GM23338 (cell line): ENCODE measurements around the gene PRKCH.

Experiments used
- EZH2 ChIP-seq: fragments of 200-600 bp; sonication (generic); IDR thresholded peaks from one replicate; pipeline ENCODE4 v1.8.0; 2017; ENCODE audit warnings: antibody characterized with exemption, mild to moderate bottlenecking, low read depth; ENCODE audit not compliant: unreplicated experiment
- STAT1 ChIP-seq: IDR thresholded peaks from one replicate; pipeline ENCODE4 v1.6.1; 2016; ENCODE audit warnings: antibody characterized with exemption; ENCODE audit not compliant: unreplicated experiment
- TF ChIP-seq, protein P1 (sequence below), 2 experiments: fragments of 200-600 bp in 1 of 2; sonication (generic) in 1 of 2; conservative IDR thresholded peaks; 2 replicates each; pipeline versions ENCODE4 v1.5.1 to v1.6.1; 2016 to 2017; ENCODE audit warnings: antibody characterized with exemption in 2 of 2, low read depth in 2 of 2, mild to moderate bottlenecking in 2 of 2, moderate library complexity in 1 of 2

DNA sequence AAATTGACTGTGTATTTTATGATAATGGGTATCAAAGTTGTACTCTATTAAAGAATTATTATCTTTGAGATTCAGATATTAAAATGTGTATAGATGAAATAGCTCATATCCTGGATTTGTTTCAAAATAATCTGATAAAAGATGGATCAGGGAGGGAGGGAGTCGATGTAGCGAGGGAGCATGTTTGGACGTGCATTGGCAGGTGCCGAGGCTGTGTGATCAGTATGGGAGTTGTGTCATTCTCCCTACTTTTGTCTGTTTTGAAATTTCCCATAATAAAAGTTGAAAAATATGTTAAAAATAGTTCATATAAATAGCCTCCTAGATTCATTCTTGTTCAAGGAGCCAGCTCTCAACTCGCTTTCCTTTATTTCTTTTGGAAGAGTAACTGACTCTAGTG, 202.4 kb downstream of the PRKCH start:
- TF ChIP-seq, protein P1, sequence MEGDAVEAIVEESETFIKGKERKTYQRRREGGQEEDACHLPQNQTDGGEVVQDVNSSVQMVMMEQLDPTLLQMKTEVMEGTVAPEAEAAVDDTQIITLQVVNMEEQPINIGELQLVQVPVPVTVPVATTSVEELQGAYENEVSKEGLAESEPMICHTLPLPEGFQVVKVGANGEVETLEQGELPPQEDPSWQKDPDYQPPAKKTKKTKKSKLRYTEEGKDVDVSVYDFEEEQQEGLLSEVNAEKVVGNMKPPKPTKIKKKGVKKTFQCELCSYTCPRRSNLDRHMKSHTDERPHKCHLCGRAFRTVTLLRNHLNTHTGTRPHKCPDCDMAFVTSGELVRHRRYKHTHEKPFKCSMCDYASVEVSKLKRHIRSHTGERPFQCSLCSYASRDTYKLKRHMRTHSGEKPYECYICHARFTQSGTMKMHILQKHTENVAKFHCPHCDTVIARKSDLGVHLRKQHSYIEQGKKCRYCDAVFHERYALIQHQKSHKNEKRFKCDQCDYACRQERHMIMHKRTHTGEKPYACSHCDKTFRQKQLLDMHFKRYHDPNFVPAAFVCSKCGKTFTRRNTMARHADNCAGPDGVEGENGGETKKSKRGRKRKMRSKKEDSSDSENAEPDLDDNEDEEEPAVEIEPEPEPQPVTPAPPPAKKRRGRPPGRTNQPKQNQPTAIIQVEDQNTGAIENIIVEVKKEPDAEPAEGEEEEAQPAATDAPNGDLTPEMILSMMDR (conservative IDR thresholded peaks at IDR 0.05; ENCODE audit: low read depth in 2 of 2), result no peak
- TF ChIP-seq EZH2 (no peak), STAT1 (no peak)
